ENCODE measurements around the gene FHAD1. TPM values are rescaled to one million over a fixed set of nuclear protein-coding genes. Genes with fewer than 3 reads are reported as not detected.

The FHAD1 gene
- total RNA-seq, 2 experiments from 2014 or later, result 0.34 to 0.64 TPM

GRCh38 chr1:15314328-15315281, 67.6 kb downstream of the FHAD1 start:
- H3K36me3 Mint-ChIP-seq, result no peaks in the 10 kb centered on the region
- no peaks in the 10 kb centered on the region for H3K4me1 Mint-ChIP-seq
- H3K4me3 Mint-ChIP-seq, result no peak overlapping the region
- no peak overlapping the region for H3K27ac Mint-ChIP-seq
- DNase-seq, result no peak
- peaks cover 7% of the 10 kb centered on the region for H3K27me3 Mint-ChIP-seq
- POLR2A ChIA-PET, result no interaction called here
- H3K9me3 Mint-ChIP-seq, result no peaks in the 10 kb centered on the region
- no peak for ATAC-seq (ENCODE audit: low read depth)

GRCh38 chr1:15315815-15316214, 68.8 kb downstream of the FHAD1 start:
- no peak overlapping the region for H3K27ac Mint-ChIP-seq
- no peak for ATAC-seq (ENCODE audit: low read depth)
- DNase-seq, result no peak
- H3K4me3 Mint-ChIP-seq, result no peak overlapping the region
- no peaks in the 10 kb centered on the region for H3K4me1 Mint-ChIP-seq
- peaks cover 17% of the 10 kb centered on the region for H3K27me3 Mint-ChIP-seq
- no peaks in the 10 kb centered on the region for H3K36me3 Mint-ChIP-seq
- H3K9me3 Mint-ChIP-seq, result peaks cover 5% of the 10 kb centered on the region
- POLR2A ChIA-PET, result no interaction called here

GRCh38 chr1:15316510-15316909, 69.5 kb downstream of the FHAD1 start:
- POLR2A ChIA-PET, result no interaction called here
- peaks cover 5% of the 10 kb centered on the region for H3K9me3 Mint-ChIP-seq
- ATAC-seq (ENCODE audit: low read depth), result no peak
- DNase-seq, result no peak
- no peaks in the 10 kb centered on the region for H3K4me1 Mint-ChIP-seq
- H3K27me3 Mint-ChIP-seq, result peaks cover 21% of the 10 kb centered on the region
- H3K36me3 Mint-ChIP-seq, result no peaks in the 10 kb centered on the region
- H3K4me3 Mint-ChIP-seq, result no peak overlapping the region
- H3K27ac Mint-ChIP-seq, result no peak overlapping the region

GRCh38 chr1:15320267-15320666, 73.2 kb downstream of the FHAD1 start:
- Mint-ChIP-seq H3K27me3 (peaks cover 21% of the 10 kb centered on the region), H3K4me3 (no peak overlapping the region), H3K27ac (no peak overlapping the region), H3K36me3 (no peaks in the 10 kb centered on the region), H3K4me1 (peaks cover 3% of the 10 kb centered on the region), H3K9me3 (peaks cover 5% of the 10 kb centered on the region)
- no peak for DNase-seq
- ATAC-seq (ENCODE audit: low read depth), result no peak
- POLR2A ChIA-PET, result no interaction called here

GRCh38 chr1:15321601-15322000, 74.6 kb downstream of the FHAD1 start:
- peaks cover 5% of the 10 kb centered on the region for H3K9me3 Mint-ChIP-seq

GRCh38 chr1:15322648-15323350, 75.8 kb downstream of the FHAD1 start:
- H3K9me3 Mint-ChIP-seq, result peaks cover 5% of the 10 kb centered on the region
- H3K4me1 Mint-ChIP-seq, result peaks cover 6% of the 10 kb centered on the region
- POLR2A ChIA-PET, result interaction anchor here (1.3 kb wide), 1 partner anchor 109 kb away, joined by 9 read pairs; no protein-coding TSS in a partner anchor
- H3K36me3 Mint-ChIP-seq, result no peaks in the 10 kb centered on the region
- no peak overlapping the region for H3K4me3 Mint-ChIP-seq
- DNase-seq (no peak), ATAC-seq (ENCODE audit: low read depth) (no peak)
- H3K27ac Mint-ChIP-seq, result no peak overlapping the region
- peaks cover 21% of the 10 kb centered on the region for H3K27me3 Mint-ChIP-seq

More at GRCh38 chr1:15321601-15322000, 74.6 kb downstream of the FHAD1 start:
- POLR2A ChIA-PET, result no interaction called here
- no peak overlapping the region for H3K27ac Mint-ChIP-seq
- H3K36me3 Mint-ChIP-seq, result no peaks in the 10 kb centered on the region
- peaks cover 14% of the 10 kb centered on the region for H3K27me3 Mint-ChIP-seq
- no peak overlapping the region for H3K4me3 Mint-ChIP-seq
- H3K4me1 Mint-ChIP-seq, result peaks cover 6% of the 10 kb centered on the region
- DNase-seq, result no peak
- ATAC-seq (ENCODE audit: low read depth), result no peak

- Mint-ChIP-seq H3K4me3 (no peak overlapping the region), H3K9me3 (peaks cover 5% of the 10 kb centered on the region), H3K27ac (no peak overlapping the region), H3K36me3 (no peaks in the 10 kb centered on the region), H3K27me3 (peaks cover 27% of the 10 kb centered on the region), H3K4me1 (peaks cover 6% of the 10 kb centered on the region)
- ATAC-seq (ENCODE audit: low read depth) (peak; percentile 79), DNase-seq (peak; percentile 67)
- POLR2A ChIA-PET, result interaction anchor here (0.5 to 1.3 kb wide), 2 partner anchors 108 to 292 kb away, joined by 3 to 9 read pairs; no protein-coding TSS in a partner anchor
Observed at GRCh38 chr1:15323351-15323988, 76.4 kb downstream of the FHAD1 start.

- no peak for DNase-seq
- Mint-ChIP-seq H3K9me3 (peaks cover 5% of the 10 kb centered on the region), H3K27me3 (peaks cover 32% of the 10 kb centered on the region), H3K36me3 (no peaks in the 10 kb centered on the region), H3K4me3 (no peak overlapping the region), H3K27ac (no peak overlapping the region), H3K4me1 (peaks cover 6% of the 10 kb centered on the region)
- ATAC-seq (ENCODE audit: low read depth), result no peak
- POLR2A ChIA-PET, result interaction anchor here (1.3 kb wide), 1 partner anchor 107 kb away, joined by 9 read pairs; no protein-coding TSS in a partner anchor
Observed at GRCh38 chr1:15323989-15324868, 77.2 kb downstream of the FHAD1 start.

- DNase-seq (no peak), ATAC-seq (ENCODE audit: low read depth) (no peak)
- H3K4me1 Mint-ChIP-seq, result peaks cover 6% of the 10 kb centered on the region
- peaks cover 34% of the 10 kb centered on the region for H3K27me3 Mint-ChIP-seq
- H3K36me3 Mint-ChIP-seq, result no peaks in the 10 kb centered on the region
- H3K4me3 Mint-ChIP-seq, result no peak overlapping the region
- H3K27ac Mint-ChIP-seq, result no peak overlapping the region
- H3K9me3 Mint-ChIP-seq, result peaks cover 5% of the 10 kb centered on the region
- POLR2A ChIA-PET, result interaction anchor here (0.5 kb wide), 1 partner anchor 14 kb away, joined by 3 read pairs; no protein-coding TSS in a partner anchor
Observed at GRCh38 chr1:15324869-15325335, 77.9 kb downstream of the FHAD1 start.

GRCh38 chr1:15325375-15326085, 78.5 kb downstream of the FHAD1 start:
- H3K27me3 Mint-ChIP-seq, result peaks cover 30% of the 10 kb centered on the region
- ATAC-seq (ENCODE audit: low read depth) (peak; percentile 37), DNase-seq (no peak)
- H3K4me3 Mint-ChIP-seq, result no peak overlapping the region
- POLR2A ChIA-PET, result interaction anchor here (0.5 kb wide), 1 partner anchor 14 kb away, joined by 3 read pairs; no protein-coding TSS in a partner anchor
- no peaks in the 10 kb centered on the region for H3K9me3 Mint-ChIP-seq
- no peaks in the 10 kb centered on the region for H3K36me3 Mint-ChIP-seq
- H3K4me1 Mint-ChIP-seq, result peaks cover 6% of the 10 kb centered on the region
- no peak overlapping the region for H3K27ac Mint-ChIP-seq

- no peak for DNase-seq
- Mint-ChIP-seq H3K27me3 (peaks cover 29% of the 10 kb centered on the region), H3K27ac (no peak overlapping the region), H3K36me3 (no peaks in the 10 kb centered on the region), H3K9me3 (no peaks in the 10 kb centered on the region), H3K4me3 (no peak overlapping the region), H3K4me1 (peaks cover 6% of the 10 kb centered on the region)
- POLR2A ChIA-PET, result no interaction called here
- ATAC-seq (ENCODE audit: low read depth), result no peak
Observed at GRCh38 chr1:15326691-15327588, 79.9 kb downstream of the FHAD1 start.

All from activated naive CD8-positive, alpha-beta T cell treated with anti-CD3 and anti-CD28 coated beads, Interleukin-2, amount 10 ng/mL, durations not matched to agents 7 days and 5 days (primary cell).